Activated T-helper 2 cell treated with anti-CD3 and anti-CD28 coated beads, Interferon-gamma antibody, Interleukin-2, Interleukin-4, amounts not matched to agents 10 μg/mL and 5 μg/mL and 100 μg/mL, durations not matched to agents 14 hours and 24 hours and 36 hours (primary cell): ENCODE data around the gene DAD1. TPM values are rescaled to one million over a fixed set of nuclear protein-coding genes. Genes with fewer than 3 reads are reported as not detected.
A peak's percentile ranks its signal among the peaks of the same experiment; 100 is the strongest.
"Not testable (repeated sequence)": the region's sequence is repeated elsewhere in the genome, so short reads cannot be mapped to it uniquely, and the experiment has no call there.

Experiments used
- DNase-seq: peaks from one replicate; pipeline ENCODE4 v3.0.0; 2021; ENCODE audit warnings: low spot score
- H3K27ac Mint-ChIP-seq: one replicate; pipeline ENCODE4 v1.8.0; 2021; ENCODE audit warnings: mixed read lengths
- H3K27me3 Mint-ChIP-seq: one replicate; pipeline ENCODE4 v1.8.0; 2021; ENCODE audit warnings: low read depth, mixed read lengths
- H3K36me3 Mint-ChIP-seq: one replicate; pipeline ENCODE4 v1.8.0; 2021; ENCODE audit warnings: low read depth, mixed read lengths
- H3K4me1 Mint-ChIP-seq: one replicate; pipeline ENCODE4 v1.8.0; 2021; ENCODE audit warnings: low read depth, mixed read lengths
- H3K4me3 Mint-ChIP-seq: one replicate; pipeline ENCODE4 v1.8.0; 2021; ENCODE audit warnings: low read depth, mild to moderate bottlenecking, moderate library complexity, mixed read lengths
- H3K9me3 Mint-ChIP-seq: one replicate; pipeline ENCODE4 v1.8.0; 2021; ENCODE audit warnings: mixed read lengths
- intact Hi-C: fragments of 100-400 bp; cut with micrococcal nuclease; formaldehyde crosslinking; loops from one replicate; pipeline ENCODE4 v1.15.1; 2023
- total RNA-seq: library from RNA; stranded (reverse); gene quantifications from 2 replicates; pipeline ENCODE4 v1.2.3, GENCODE V29; 2022

The DAD1 gene
- total RNA-seq, 1 donor from 2014 or later: 246 TPM

- H3K36me3 Mint-ChIP-seq: peaks cover 55% of the 10 kb centered on the region
- H3K4me3 Mint-ChIP-seq: peak overlapping the region; percentile 37
- H3K27ac Mint-ChIP-seq: peak overlapping the region; percentile 98
- H3K9me3 Mint-ChIP-seq, H3K27me3 Mint-ChIP-seq, DNase-seq: not testable (repeated sequence)
- H3K4me1 Mint-ChIP-seq: peaks cover 91% of the 10 kb centered on the region
- intact Hi-C loops: loop anchor here (10.0 kb wide), 2 partner anchors 329 to 819 kb away; no protein-coding TSS in a partner anchor
Measured at GRCh38 chr14:22553861-22554497, 35.0 kb downstream of the DAD1 start.

GRCh38 chr14:22553445-22553844 lies 35.6 kb downstream of the DAD1 start:
- no peaks in the 10 kb centered on the region for H3K9me3 Mint-ChIP-seq
- peaks cover 89% of the 10 kb centered on the region for H3K4me1 Mint-ChIP-seq
- DNase-seq: no peak
- peaks cover 57% of the 10 kb centered on the region for H3K36me3 Mint-ChIP-seq
- H3K27me3 Mint-ChIP-seq: peaks cover 3% of the 10 kb centered on the region
- intact Hi-C loops: loop anchor here (10.0 kb wide), 2 partner anchors 329 to 819 kb away; no protein-coding TSS in a partner anchor
- peak overlapping the region; percentile 98 for H3K27ac Mint-ChIP-seq
- peak overlapping the region; percentile 37 for H3K4me3 Mint-ChIP-seq

GRCh38 chr14:22552827-22553076 lies 36.3 kb downstream of the DAD1 start:
- Mint-ChIP-seq H3K4me3 (peak overlapping the region; percentile 77), H3K27ac (peak overlapping the region; percentile 98), H3K9me3 (no peaks in the 10 kb centered on the region), H3K27me3 (peaks cover 3% of the 10 kb centered on the region), H3K4me1 (peaks cover 89% of the 10 kb centered on the region), H3K36me3 (peaks cover 64% of the 10 kb centered on the region)
- DNase-seq: no peak
- intact Hi-C loops: loop anchor here (10.0 kb wide), 2 partner anchors 328 to 818 kb away; no protein-coding TSS in a partner anchor

- Mint-ChIP-seq H3K9me3 (no peaks in the 10 kb centered on the region), H3K36me3 (peaks cover 69% of the 10 kb centered on the region), H3K27me3 (peaks cover 3% of the 10 kb centered on the region), H3K4me1 (peaks cover 89% of the 10 kb centered on the region), H3K4me3 (peak overlapping the region; percentile 77), H3K27ac (peak overlapping the region; percentile 98)
- intact Hi-C loops: loop anchor here (10.0 kb wide), 2 partner anchors 327 to 817 kb away; no protein-coding TSS in a partner anchor
- no peak for DNase-seq
Measured at GRCh38 chr14:22552001-22552826, 36.8 kb downstream of the DAD1 start.

- Mint-ChIP-seq H3K9me3 (no peaks in the 10 kb centered on the region), H3K27ac (peak overlapping the region; percentile 98), H3K27me3 (peaks cover 3% of the 10 kb centered on the region), H3K36me3 (peaks cover 75% of the 10 kb centered on the region), H3K4me1 (peaks cover 91% of the 10 kb centered on the region), H3K4me3 (peak overlapping the region; percentile 77)
- no peak for DNase-seq
- intact Hi-C loops: loop anchor here (10.0 kb wide), 2 partner anchors 327 to 817 kb away; no protein-coding TSS in a partner anchor
Measured at GRCh38 chr14:22551605-22551997, 37.4 kb downstream of the DAD1 start.

- intact Hi-C loops: loop anchor here (1.0 to 10.0 kb wide), 4 partner anchors 13 to 815 kb away; no protein-coding TSS in a partner anchor
- H3K4me1 Mint-ChIP-seq: peaks cover 93% of the 10 kb centered on the region
- H3K9me3 Mint-ChIP-seq: no peaks in the 10 kb centered on the region
- peaks cover 89% of the 10 kb centered on the region for H3K36me3 Mint-ChIP-seq
- peak overlapping the region; percentile 77 for H3K4me3 Mint-ChIP-seq
- DNase-seq: peak; percentile 67
- peak overlapping the region; percentile 98 for H3K27ac Mint-ChIP-seq
- H3K27me3 Mint-ChIP-seq: no peaks in the 10 kb centered on the region
Measured at GRCh38 chr14:22549981-22550673, 38.9 kb downstream of the DAD1 start.

- intact Hi-C loops: no loop called here
Measured at GRCh38 chr14:22549324-22549962, 39.6 kb downstream of the DAD1 start.

GRCh38 chr14:22547948-22548750 lies 40.9 kb downstream of the DAD1 start:
- peak overlapping the region; percentile 78 for H3K4me3 Mint-ChIP-seq
- H3K27me3 Mint-ChIP-seq: no peaks in the 10 kb centered on the region
- peaks cover 94% of the 10 kb centered on the region for H3K4me1 Mint-ChIP-seq
- intact Hi-C loops: no loop called here
- no peak for DNase-seq
- H3K9me3 Mint-ChIP-seq: no peaks in the 10 kb centered on the region
- peaks cover 97% of the 10 kb centered on the region for H3K36me3 Mint-ChIP-seq
- peak overlapping the region; percentile 98 for H3K27ac Mint-ChIP-seq

More at GRCh38 chr14:22549324-22549962, 39.6 kb downstream of the DAD1 start:
- Mint-ChIP-seq H3K27ac (peak overlapping the region; percentile 98), H3K4me1 (peaks cover 93% of the 10 kb centered on the region), H3K27me3 (no peaks in the 10 kb centered on the region), H3K4me3 (peak overlapping the region; percentile 77), H3K9me3 (no peaks in the 10 kb centered on the region), H3K36me3 (peaks cover 95% of the 10 kb centered on the region)
- DNase-seq: no peak

GRCh38 chr14:22547313-22547947 lies 41.6 kb downstream of the DAD1 start:
- H3K27me3 Mint-ChIP-seq: no peaks in the 10 kb centered on the region
- peaks cover 93% of the 10 kb centered on the region for H3K4me1 Mint-ChIP-seq
- intact Hi-C loops: no loop called here
- peak overlapping the region; percentile 78 for H3K4me3 Mint-ChIP-seq
- no peak for DNase-seq
- peaks cover 97% of the 10 kb centered on the region for H3K36me3 Mint-ChIP-seq
- no peaks in the 10 kb centered on the region for H3K9me3 Mint-ChIP-seq
- peak overlapping the region; percentile 90 for H3K27ac Mint-ChIP-seq

- intact Hi-C loops: loop anchor here (1.0 kb wide), 1 partner anchor 9 kb away; no protein-coding TSS in a partner anchor
- H3K4me1 Mint-ChIP-seq: peaks cover 93% of the 10 kb centered on the region
- no peaks in the 10 kb centered on the region for H3K27me3 Mint-ChIP-seq
- no peak for DNase-seq
- peaks cover 97% of the 10 kb centered on the region for H3K36me3 Mint-ChIP-seq
- peak overlapping the region; percentile 78 for H3K4me3 Mint-ChIP-seq
- H3K27ac Mint-ChIP-seq: peak overlapping the region; percentile 90
- no peaks in the 10 kb centered on the region for H3K9me3 Mint-ChIP-seq
Measured at GRCh38 chr14:22546722-22547071, 42.3 kb downstream of the DAD1 start.

- H3K27me3 Mint-ChIP-seq: no peaks in the 10 kb centered on the region
- DNase-seq: no peak
- intact Hi-C loops: loop anchor here (1.0 kb wide), 1 partner anchor 9 kb away; no protein-coding TSS in a partner anchor
Measured at GRCh38 chr14:22545842-22546721, 42.9 kb downstream of the DAD1 start.

More at GRCh38 chr14:22545842-22546721, 42.9 kb downstream of the DAD1 start:
- Mint-ChIP-seq H3K4me3 (peak overlapping the region; percentile 78), H3K4me1 (peaks cover 93% of the 10 kb centered on the region), H3K36me3 (peaks cover 97% of the 10 kb centered on the region), H3K9me3 (no peaks in the 10 kb centered on the region), H3K27ac (peak overlapping the region; percentile 90)
